Measurements from ENCODE around the gene ATP2B1. TPM values are rescaled to one million over a fixed set of nuclear protein-coding genes. Genes with fewer than 3 reads are reported as not detected.

ATP2B1 gene
- total RNA-seq, 4 donors from 2014 or later, result 38.6 to 96.4 (median 54.1) TPM

DNA sequence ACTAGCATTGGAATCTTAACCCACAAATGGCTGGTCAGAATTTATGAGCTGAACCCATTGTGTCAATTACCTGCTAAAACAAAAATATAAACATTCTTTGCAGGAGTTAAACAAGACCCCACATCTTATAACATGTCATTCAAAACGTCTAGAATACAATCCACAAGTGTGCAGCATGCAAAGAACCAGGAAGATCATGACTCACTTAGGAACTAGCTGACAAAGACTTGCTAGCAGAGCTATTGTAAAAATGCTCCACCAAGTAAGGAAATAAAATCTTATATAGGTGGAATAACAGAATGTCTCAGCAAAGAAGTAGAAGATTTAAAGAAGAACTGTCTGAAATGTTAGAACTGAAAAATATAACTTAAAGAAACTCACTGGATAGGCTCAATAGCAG, 156.3 kb downstream of the ATP2B1 start:
- TF ChIP-seq, protein P1, sequence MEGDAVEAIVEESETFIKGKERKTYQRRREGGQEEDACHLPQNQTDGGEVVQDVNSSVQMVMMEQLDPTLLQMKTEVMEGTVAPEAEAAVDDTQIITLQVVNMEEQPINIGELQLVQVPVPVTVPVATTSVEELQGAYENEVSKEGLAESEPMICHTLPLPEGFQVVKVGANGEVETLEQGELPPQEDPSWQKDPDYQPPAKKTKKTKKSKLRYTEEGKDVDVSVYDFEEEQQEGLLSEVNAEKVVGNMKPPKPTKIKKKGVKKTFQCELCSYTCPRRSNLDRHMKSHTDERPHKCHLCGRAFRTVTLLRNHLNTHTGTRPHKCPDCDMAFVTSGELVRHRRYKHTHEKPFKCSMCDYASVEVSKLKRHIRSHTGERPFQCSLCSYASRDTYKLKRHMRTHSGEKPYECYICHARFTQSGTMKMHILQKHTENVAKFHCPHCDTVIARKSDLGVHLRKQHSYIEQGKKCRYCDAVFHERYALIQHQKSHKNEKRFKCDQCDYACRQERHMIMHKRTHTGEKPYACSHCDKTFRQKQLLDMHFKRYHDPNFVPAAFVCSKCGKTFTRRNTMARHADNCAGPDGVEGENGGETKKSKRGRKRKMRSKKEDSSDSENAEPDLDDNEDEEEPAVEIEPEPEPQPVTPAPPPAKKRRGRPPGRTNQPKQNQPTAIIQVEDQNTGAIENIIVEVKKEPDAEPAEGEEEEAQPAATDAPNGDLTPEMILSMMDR (IDR thresholded peaks at IDR 0.05; ENCODE audit: low read depth), result no peak

DNA sequence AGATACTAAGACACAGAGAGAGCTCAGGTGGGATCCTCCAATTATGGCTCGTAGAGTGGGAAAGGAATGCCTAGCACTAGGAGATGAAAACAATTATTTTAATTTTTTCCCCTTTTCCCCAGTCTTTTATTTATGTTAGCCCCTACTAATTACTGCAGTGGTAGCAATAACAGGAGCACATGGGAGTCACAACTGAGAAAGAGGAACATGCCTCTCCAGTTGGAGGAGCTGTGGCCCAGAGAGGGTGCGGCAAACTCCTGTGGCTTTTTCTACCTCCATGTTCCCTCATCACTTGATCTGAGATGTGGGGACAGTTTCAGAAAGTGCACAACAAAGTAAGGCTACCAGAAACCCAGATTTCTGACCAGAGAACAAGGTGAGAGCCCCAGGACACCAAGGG, 156.9 kb downstream of the ATP2B1 start:
- TF ChIP-seq, protein P1 (IDR thresholded peaks at IDR 0.05; ENCODE audit: low read depth), result no peak

DNA sequence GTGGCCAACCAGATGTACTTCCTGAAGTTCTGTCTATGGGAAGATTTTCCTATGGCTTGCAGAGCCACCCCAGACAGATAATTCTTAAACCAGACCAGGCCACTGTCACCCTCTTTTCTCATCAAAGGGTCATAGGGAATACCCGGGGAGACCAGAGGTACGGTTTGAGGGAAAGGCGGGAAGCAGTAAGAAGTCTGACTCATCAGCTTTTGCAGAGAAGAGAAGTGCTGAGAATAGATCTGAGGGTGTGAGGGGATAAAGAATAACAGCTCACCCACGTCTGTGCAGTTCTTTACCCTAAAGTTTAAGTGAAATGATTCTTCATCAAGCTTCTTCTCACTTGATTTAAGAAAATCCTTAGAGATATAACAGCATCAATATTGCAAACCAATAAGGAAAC, 161.5 kb downstream of the ATP2B1 start:
- TF ChIP-seq, protein P1 (IDR thresholded peaks at IDR 0.05; ENCODE audit: low read depth), result no peak

DNA sequence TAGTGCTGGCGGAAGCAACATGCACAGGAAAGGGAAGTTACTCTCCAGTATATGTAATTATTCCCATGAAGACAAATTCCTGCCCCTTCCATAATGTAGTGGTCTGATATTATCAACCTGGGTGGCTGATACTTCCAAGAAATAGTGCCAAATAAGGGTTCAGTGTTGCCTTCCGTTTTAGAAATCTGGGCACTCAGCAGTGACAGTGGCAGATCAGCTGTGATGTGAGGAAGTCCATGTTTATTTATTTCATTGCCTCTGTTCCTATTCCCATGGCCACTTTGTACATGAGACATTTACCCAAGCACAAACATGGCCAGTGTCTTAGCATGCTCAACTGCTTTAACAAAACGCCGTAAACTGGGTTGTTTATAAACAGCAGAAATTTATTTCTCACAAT, 162.5 kb downstream of the ATP2B1 start:
- TF ChIP-seq, protein P1 (IDR thresholded peaks at IDR 0.05; ENCODE audit: low read depth), result no peak

DNA sequence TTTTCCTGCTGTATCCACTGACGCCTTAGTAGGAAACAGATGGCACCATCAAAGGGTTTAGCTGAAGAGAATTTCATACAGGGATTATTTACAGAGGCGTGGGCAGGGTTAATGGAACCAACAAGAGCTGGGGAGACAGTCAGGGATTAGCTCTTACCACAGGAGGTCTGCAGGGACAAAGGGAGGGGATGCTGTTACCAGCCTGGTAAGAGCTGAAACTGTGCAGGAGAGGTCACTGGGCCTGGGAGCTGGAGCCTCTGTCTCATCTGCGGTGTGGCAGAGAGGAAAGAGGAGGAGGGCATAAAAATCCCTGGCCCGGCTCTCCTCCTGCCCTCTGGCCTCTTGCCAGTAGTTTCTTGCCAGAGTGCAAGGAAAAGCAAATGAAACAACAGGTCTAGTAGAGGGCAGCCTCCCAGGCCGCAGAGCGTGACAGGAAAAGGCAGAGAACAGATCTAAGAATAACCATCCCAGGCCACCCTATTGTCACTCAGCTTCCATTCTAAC, 163.9 kb downstream of the ATP2B1 start:
- TF ChIP-seq, protein P1 (IDR thresholded peaks at IDR 0.05; ENCODE audit: low read depth), result no peak

DNA sequence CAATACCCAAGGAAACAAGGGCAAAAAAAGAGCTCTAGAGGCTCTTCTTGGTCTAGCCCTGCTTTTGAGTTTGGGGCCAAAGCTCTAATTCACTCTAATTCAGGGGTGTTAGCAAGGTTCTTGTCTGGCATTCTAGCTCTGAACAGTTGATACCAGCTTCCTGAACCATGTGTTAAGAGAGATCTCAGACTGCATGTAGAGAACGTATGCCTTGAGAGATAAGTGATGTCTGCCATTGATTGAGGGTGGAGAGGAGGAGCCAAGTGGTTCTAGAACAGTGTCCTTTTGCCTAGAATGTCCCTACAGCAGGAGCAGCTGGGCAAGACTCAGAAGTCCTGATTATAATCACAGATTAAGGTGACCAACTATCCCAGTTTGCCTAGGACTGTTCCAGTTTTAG, 164.6 kb downstream of the ATP2B1 start:
- TF ChIP-seq, protein P1 (IDR thresholded peaks at IDR 0.05; ENCODE audit: low read depth), result no peak

DNA sequence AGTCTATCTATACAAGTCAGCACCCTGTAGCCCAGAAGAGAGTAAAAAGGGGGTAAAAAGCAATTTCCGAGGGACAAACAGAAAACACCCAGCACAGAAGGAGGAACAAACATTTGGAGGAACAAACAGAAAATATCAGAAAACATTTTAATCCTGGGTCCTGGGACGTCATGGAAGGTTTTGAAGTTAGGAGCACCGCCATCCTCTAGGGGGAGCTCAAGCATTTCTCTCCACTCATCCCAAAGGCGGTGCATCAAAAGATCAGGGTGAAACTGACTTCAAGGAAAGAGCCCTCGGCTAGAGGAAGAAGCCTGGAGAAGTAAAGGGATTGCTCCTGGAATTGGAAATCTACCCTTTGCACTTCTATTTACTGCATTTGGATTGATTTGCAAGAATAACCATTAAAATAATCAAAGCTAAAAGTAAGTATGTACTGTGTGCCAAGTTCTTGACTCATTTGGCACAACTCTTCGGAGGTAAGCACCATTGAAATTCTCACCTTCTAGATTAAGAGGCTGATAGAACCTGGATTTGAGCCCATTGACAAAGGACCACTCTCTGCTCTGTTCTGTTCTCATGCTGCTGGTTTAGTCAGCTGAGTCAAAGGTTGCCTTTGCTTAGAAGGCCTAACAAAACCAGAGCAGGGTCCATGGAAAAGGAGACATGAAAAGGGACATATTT, 165.6 kb downstream of the ATP2B1 start:
- TF ChIP-seq, protein P1 (IDR thresholded peaks at IDR 0.05; ENCODE audit: low read depth), result no peak

All from subcutaneous adipose tissue (tissue), 4 donors.